Right lobe of liver (tissue), 6 donors: Measurements from ENCODE around the gene RIMS4. TPM values are rescaled to one million over a fixed set of nuclear protein-coding genes. Genes with fewer than 3 reads are reported as not detected.

ENCODE experiments used
- ATAC-seq, 4 donors: fragments of 200-7000 bp; cut with Tn5 transposase; one replicate each; pipeline ENCODE4 v1.9.1; 2020; ENCODE audit warnings: mild to moderate bottlenecking in 4 of 4, moderate library complexity in 4 of 4
- DNase-seq, 3 donors: peaks; one replicate each; pipeline ENCODE4 v3.0.0-alpha.2; 2020
- H3K27ac ChIP-seq, 3 donors: fragments of 200-600 bp; one replicate each; pipeline ENCODE4 v1.8.0; 2022
- H3K27me3 ChIP-seq, 2 donors: fragments of 200-600 bp; one replicate each; pipeline ENCODE4 v1.8.0; 2022
- H3K36me3 ChIP-seq, 4 donors: fragments of 200-600 bp; sonication (generic) in 1 of 4; one replicate each; pipeline versions ENCODE4 v1.5.1 to v1.8.0; 2017 to 2022; ENCODE audit warnings: control low read depth in 1 of 4
- H3K4me1 ChIP-seq, 4 donors: fragments of 200-600 bp; sonication (generic) in 1 of 4; one replicate each; pipeline versions ENCODE4 v1.5.1 to v1.8.0; 2017 to 2022; ENCODE audit warnings: control low read depth in 1 of 4
- H3K4me3 ChIP-seq, 3 donors: fragments of 200-600 bp; one replicate each; pipeline ENCODE4 v1.8.0; 2022
- H3K9me3 ChIP-seq, 4 donors: fragments of 200-600 bp; sonication (generic) in 1 of 4; one replicate each; pipeline versions ENCODE4 v1.5.1 to v1.8.0; 2017 to 2022; ENCODE audit warnings: control low read depth in 1 of 4
- CTCF ChIP-seq, 4 donors: fragments of 200-600 bp in 3 of 4; fragments of 450-650 bp in 1 of 4; IDR thresholded peaks; one replicate each; pipeline versions ENCODE4 v1.5.1 to v1.8.0; 2016 to 2022; ENCODE audit warnings: antibody characterized with exemption in 4 of 4, mild to moderate bottlenecking in 2 of 4
- POLR2A ChIP-seq: fragments of 450-650 bp; IDR thresholded peaks from one replicate; pipeline ENCODE4 v1.6.1; 2017; ENCODE audit warnings: antibody characterized with exemption, mild to moderate bottlenecking
- WGBS: methylation state at CpG from one replicate; pipeline ENCODE4 v1.1.6; 2018; ENCODE audit warnings: low coverage, low lambda C conversion rate; ENCODE audit not compliant: insufficient coverage; ENCODE audit errors: missing lambda C conversion rate; 5-methylcytosine and 5-hydroxymethylcytosine counted together
- intact Hi-C, 2 donors: fragments of 100-400 bp; cut with DNase I; formaldehyde crosslinking; loops; one replicate each; pipeline versions ENCODE4 v1.11.2 to v1.14.1; 2022
- total RNA-seq, 6 experiments: library from RNA; depleted of rRNA in 2 of 6; stranded (reverse); fragments of >200 nt in 2 of 6; fragmentation: NEBNext Ultra II Directional in 3 of 6; extraction: Animal tissue kit (Norgen Biotek cat#: 25700) in 3 of 6; gene quantifications; one replicate each; pipeline versions ENCODE4 v1.1.0 to v1.2.4, GENCODE V29; 2016 to 2023
- donor health status: DM: no; HTN: yes; CAD: no.
- donor health status: DM: no; HTN: no; CAD: no.
- donor health status: DM: no; HTN: no; CAD: no.
- donor health status: DM: no; HTN: yes; CAD: no.
- donor health status: DM: no; HTN: yes; CAD: no.

Gene RIMS4
- total RNA-seq, 6 experiments from 2014 or later: not detected

GRCh38 chr20:44704551-44704971 is 105.8 kb downstream of the RIMS4 start:
- intact Hi-C loops: no loop called here
- TF ChIP-seq POLR2A (no peak), CTCF (IDR thresholded peaks at IDR 0.05) (no peak)
- Histone ChIP-seq H3K36me3 (no peaks in the 10 kb centered on the region), H3K4me1 (no peaks in the 10 kb centered on the region), H3K9me3 (no peaks in the 10 kb centered on the region), H3K27me3 (no peaks in the 10 kb centered on the region), H3K27ac (no peak overlapping the region), H3K4me3 (no peak overlapping the region)
- DNase-seq: no peak
- ATAC-seq: no peak
- WGBS: 63% methylated on average over 2 of the region's 4 CpGs

DNA sequence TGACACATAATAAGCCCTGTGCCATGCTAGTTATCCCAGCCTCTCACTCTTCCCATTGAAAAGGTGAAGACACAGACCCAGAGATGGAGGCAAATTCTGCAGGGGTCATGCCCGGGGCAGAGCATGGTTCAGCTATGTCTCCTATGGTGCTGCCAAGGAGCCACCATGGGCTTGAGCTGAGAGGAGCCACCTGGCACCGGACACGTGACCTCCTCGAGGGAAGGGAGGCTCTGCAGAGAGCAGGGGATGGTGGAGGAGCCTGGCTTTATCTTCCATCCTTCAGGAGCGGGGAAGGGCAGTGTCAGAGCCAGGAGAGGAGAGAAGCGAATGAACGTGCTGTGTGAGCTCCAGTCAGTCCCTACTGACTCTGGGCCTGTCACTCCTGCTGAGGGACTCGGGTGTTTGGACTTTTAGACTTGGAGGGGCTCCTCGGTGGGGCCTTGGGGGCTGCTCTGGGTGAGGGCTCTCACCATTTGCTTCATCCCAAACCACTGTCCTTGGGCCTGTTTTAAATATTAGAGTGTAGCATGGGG is 106.3 kb downstream of the RIMS4 start:
- TF ChIP-seq POLR2A (no peak), CTCF (IDR thresholded peaks at IDR 0.05) (no peak)
- 79% methylated on average over 2 of the region's 9 CpGs for WGBS
- Histone ChIP-seq H3K27ac (no peak overlapping the region), H3K4me1 (no peaks in the 10 kb centered on the region), H3K27me3 (no peaks in the 10 kb centered on the region), H3K4me3 (no peak overlapping the region), H3K36me3 (no peaks in the 10 kb centered on the region), H3K9me3 (no peaks in the 10 kb centered on the region)
- intact Hi-C loops: no loop called here
- DNase-seq: no peak
- no peak for ATAC-seq

- Histone ChIP-seq H3K9me3 (no peaks in the 10 kb centered on the region), H3K27ac (no peak overlapping the region), H3K27me3 (no peaks in the 10 kb centered on the region), H3K4me1 (no peaks in the 10 kb centered on the region), H3K4me3 (no peak overlapping the region), H3K36me3 (no peaks in the 10 kb centered on the region)
- WGBS: 73% methylated on average over 8 of the region's 12 CpGs
- intact Hi-C loops: no loop called here
- DNase-seq: no peak
- ATAC-seq: no peak
- TF ChIP-seq CTCF (IDR thresholded peaks at IDR 0.05) (no peak), POLR2A (no peak)
Observed at GRCh38 chr20:44703183-44703925, 107.0 kb downstream of the RIMS4 start.

- no peak overlapping the region for H3K4me3 ChIP-seq
- no peaks in the 10 kb centered on the region for H3K36me3 ChIP-seq
- TF ChIP-seq POLR2A (no peak), CTCF (IDR thresholded peaks at IDR 0.05) (no peak)
- 15% methylated on average over 5 of the region's 9 CpGs for WGBS
- no peak overlapping the region for H3K27ac ChIP-seq
- H3K27me3 ChIP-seq: no peaks in the 10 kb centered on the region
- intact Hi-C loops: no loop called here
- DNase-seq: peak in 2 of 3 donors; percentile 39 to 56
- peak; percentile 52 to 71 (median 54) for ATAC-seq
- H3K9me3 ChIP-seq: no peaks in the 10 kb centered on the region
- H3K4me1 ChIP-seq: no peaks in the 10 kb centered on the region
Observed at GRCh38 chr20:44702776-44703175, 107.6 kb downstream of the RIMS4 start.
